Measurements from ENCODE around the gene GPR156.
"Not testable (repeated sequence)": the region's sequence is repeated elsewhere in the genome, so short reads cannot be mapped to it uniquely, and the experiment has no call there.

The GPR156 gene

GRCh38 chr3:120162400-120162799, 122.6 kb downstream of the GPR156 start:
- no peak for DNase-seq

GRCh38 chr3:120161902-120162301, 123.1 kb downstream of the GPR156 start:
- no peak for DNase-seq

- peak in 1 of 51 donors; percentile 7 for DNase-seq
Measured at GRCh38 chr3:120160050-120160449, 125.0 kb downstream of the GPR156 start.

GRCh38 chr3:120157681-120158080, 127.3 kb downstream of the GPR156 start:
- no peak for DNase-seq

- no peak for DNase-seq
Measured at GRCh38 chr3:120157113-120157512, 127.9 kb downstream of the GPR156 start.

- no peak for DNase-seq
Measured at GRCh38 chr3:120156699-120157098, 128.3 kb downstream of the GPR156 start.

- not testable (repeated sequence) for DNase-seq
Measured at GRCh38 chr3:120155694-120156093, 129.3 kb downstream of the GPR156 start.

GRCh38 chr3:120155108-120155507, 129.9 kb downstream of the GPR156 start:
- DNase-seq, result no peak

- no peak for DNase-seq
Measured at GRCh38 chr3:120153294-120153693, 131.7 kb downstream of the GPR156 start.

- DNase-seq, result no peak
Measured at GRCh38 chr3:120151791-120152190, 133.2 kb downstream of the GPR156 start.

- no peak for DNase-seq
Measured at GRCh38 chr3:120148187-120148949, 136.7 kb downstream of the GPR156 start.

- DNase-seq, result peak in 1 of 51 donors; percentile 1
Measured at GRCh38 chr3:120147072-120147871, 137.8 kb downstream of the GPR156 start.

- no peak for DNase-seq
Measured at GRCh38 chr3:120145542-120146285, 139.3 kb downstream of the GPR156 start.

GRCh38 chr3:120144267-120144666, 140.8 kb downstream of the GPR156 start:
- no peak for DNase-seq

- DNase-seq, result no peak
Measured at GRCh38 chr3:120143676-120144075, 141.3 kb downstream of the GPR156 start.

GRCh38 chr3:120142236-120142635, 142.8 kb downstream of the GPR156 start:
- no peak for DNase-seq

GRCh38 chr3:120140098-120140742, 144.8 kb downstream of the GPR156 start:
- DNase-seq, result no peak

- no peak for DNase-seq
Measured at GRCh38 chr3:120139140-120139539, 145.9 kb downstream of the GPR156 start.

GRCh38 chr3:120137548-120137947, 147.5 kb downstream of the GPR156 start:
- peak in 1 of 51 donors; percentile 1 for DNase-seq

- DNase-seq, result no peak
Measured at GRCh38 chr3:120130656-120131055, 154.4 kb downstream of the GPR156 start.

- no peak for DNase-seq
Measured at GRCh38 chr3:120129718-120130513, 155.1 kb downstream of the GPR156 start.

Data from hypothalamus (tissue), 51 donors.